Measurements from ENCODE around the gene GSTA5.

DNA sequence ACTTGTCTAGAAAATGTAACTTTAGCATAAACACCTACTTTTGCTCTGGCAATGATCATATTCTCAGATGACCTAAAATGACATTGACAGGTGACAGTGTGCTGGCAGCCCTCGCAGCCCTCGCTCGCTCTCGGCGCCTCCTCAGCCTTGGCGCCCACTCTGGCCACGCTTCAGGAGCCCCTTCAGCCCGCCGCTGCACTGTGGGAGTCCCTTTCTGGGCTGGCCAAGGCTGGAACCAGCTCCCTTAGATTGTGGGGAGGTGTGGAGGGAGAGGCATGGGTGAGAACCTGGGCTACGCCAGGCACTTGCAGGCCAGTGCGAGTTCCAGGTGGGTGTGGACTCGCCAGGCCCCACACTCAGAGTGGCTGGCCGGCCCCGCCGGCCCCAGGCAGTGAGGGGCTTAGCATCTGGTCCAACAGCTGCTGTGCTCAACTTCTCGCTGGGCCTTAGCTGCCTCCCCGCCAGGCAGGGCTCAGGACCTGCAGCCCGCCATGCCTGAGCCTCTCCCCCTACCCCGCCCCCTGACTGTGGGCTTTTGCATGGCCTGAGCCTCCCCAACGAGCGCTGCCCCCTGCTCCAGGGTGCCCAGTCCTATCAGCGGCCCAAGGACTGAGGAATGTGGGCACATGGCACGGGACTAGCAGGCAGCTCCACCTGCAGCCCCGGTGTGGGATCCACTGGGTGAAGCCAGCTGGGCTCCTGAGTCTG, 54.2 kb downstream of the GSTA5 start:
- no peak for TF ChIP-seq RAD21 (IDR thresholded peaks at IDR 0.05; ENCODE audit: low read depth)
- TF ChIP-seq, protein P1, sequence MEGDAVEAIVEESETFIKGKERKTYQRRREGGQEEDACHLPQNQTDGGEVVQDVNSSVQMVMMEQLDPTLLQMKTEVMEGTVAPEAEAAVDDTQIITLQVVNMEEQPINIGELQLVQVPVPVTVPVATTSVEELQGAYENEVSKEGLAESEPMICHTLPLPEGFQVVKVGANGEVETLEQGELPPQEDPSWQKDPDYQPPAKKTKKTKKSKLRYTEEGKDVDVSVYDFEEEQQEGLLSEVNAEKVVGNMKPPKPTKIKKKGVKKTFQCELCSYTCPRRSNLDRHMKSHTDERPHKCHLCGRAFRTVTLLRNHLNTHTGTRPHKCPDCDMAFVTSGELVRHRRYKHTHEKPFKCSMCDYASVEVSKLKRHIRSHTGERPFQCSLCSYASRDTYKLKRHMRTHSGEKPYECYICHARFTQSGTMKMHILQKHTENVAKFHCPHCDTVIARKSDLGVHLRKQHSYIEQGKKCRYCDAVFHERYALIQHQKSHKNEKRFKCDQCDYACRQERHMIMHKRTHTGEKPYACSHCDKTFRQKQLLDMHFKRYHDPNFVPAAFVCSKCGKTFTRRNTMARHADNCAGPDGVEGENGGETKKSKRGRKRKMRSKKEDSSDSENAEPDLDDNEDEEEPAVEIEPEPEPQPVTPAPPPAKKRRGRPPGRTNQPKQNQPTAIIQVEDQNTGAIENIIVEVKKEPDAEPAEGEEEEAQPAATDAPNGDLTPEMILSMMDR (IDR thresholded peaks at IDR 0.05 in 2 of 3, conservative IDR thresholded peaks at IDR 0.05 in 1 of 3; ENCODE audit: borderline replicate concordance in 1 of 3, insufficient read depth in 1 of 3, low read depth in 2 of 3, low read length in 2 of 3) = no peak
- no peak for TF ChIP-seq CEBPB (IDR thresholded peaks at IDR 0.05; ENCODE audit: low read depth)
- TF ChIP-seq YY1 (IDR thresholded peaks at IDR 0.05; ENCODE audit: extremely low read depth, insufficient replicate concordance, low read depth, low read length) = no peak
- TF ChIP-seq POLR2AphosphoS5 (IDR thresholded peaks at IDR 0.05; ENCODE audit: low read depth, low read length) = no peak
- no peak for TF ChIP-seq EGR1 (IDR thresholded peaks at IDR 0.05; ENCODE audit: low read depth)
- TF ChIP-seq EZH2 (IDR thresholded peaks at IDR 0.05) = no peak
- TF ChIP-seq JUND (IDR thresholded peaks at IDR 0.05) = no peak
- no peak for TF ChIP-seq POLR2A (IDR thresholded peaks at IDR 0.05; ENCODE audit: borderline replicate concordance, extremely low read depth, insufficient read depth, insufficient read length)
- TF ChIP-seq, protein P2, sequence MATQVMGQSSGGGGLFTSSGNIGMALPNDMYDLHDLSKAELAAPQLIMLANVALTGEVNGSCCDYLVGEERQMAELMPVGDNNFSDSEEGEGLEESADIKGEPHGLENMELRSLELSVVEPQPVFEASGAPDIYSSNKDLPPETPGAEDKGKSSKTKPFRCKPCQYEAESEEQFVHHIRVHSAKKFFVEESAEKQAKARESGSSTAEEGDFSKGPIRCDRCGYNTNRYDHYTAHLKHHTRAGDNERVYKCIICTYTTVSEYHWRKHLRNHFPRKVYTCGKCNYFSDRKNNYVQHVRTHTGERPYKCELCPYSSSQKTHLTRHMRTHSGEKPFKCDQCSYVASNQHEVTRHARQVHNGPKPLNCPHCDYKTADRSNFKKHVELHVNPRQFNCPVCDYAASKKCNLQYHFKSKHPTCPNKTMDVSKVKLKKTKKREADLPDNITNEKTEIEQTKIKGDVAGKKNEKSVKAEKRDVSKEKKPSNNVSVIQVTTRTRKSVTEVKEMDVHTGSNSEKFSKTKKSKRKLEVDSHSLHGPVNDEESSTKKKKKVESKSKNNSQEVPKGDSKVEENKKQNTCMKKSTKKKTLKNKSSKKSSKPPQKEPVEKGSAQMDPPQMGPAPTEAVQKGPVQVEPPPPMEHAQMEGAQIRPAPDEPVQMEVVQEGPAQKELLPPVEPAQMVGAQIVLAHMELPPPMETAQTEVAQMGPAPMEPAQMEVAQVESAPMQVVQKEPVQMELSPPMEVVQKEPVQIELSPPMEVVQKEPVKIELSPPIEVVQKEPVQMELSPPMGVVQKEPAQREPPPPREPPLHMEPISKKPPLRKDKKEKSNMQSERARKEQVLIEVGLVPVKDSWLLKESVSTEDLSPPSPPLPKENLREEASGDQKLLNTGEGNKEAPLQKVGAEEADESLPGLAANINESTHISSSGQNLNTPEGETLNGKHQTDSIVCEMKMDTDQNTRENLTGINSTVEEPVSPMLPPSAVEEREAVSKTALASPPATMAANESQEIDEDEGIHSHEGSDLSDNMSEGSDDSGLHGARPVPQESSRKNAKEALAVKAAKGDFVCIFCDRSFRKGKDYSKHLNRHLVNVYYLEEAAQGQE (IDR thresholded peaks at IDR 0.05; ENCODE audit: low read depth) = no peak
